Trophoblast cell (in vitro differentiated cells and primary cell): ENCODE results near the gene KRT222.

Source experiments
- DNase-seq, 2 donors: peaks; one replicate each; pipeline ENCODE4 v3.0.0-alpha.2; 2016
- H2AFZ ChIP-seq: 2 replicates; pipeline ENCODE4 v1.6.1; 2013; ENCODE audit warnings: low read length, moderate library complexity, mild to moderate bottlenecking; ENCODE audit not compliant: insufficient read depth, poor library complexity
- H2AK5ac ChIP-seq: 2 replicates; pipeline ENCODE4 v1.6.1; 2013; ENCODE audit warnings: mild to moderate bottlenecking, low read length
- H2BK120ac ChIP-seq: 2 replicates; pipeline ENCODE4 v1.6.1; 2013; ENCODE audit warnings: low read length, mild to moderate bottlenecking, moderate library complexity; ENCODE audit not compliant: insufficient read depth, poor library complexity
- H2BK12ac ChIP-seq: 2 replicates; pipeline ENCODE4 v1.6.1; 2013; ENCODE audit warnings: mild to moderate bottlenecking, low read length, moderate library complexity
- H2BK5ac ChIP-seq: 2 replicates; pipeline ENCODE4 v1.6.1; 2013; ENCODE audit warnings: low read length, low read depth, moderate library complexity, mild to moderate bottlenecking; ENCODE audit not compliant: poor library complexity
- H3K14ac ChIP-seq: 2 replicates; pipeline ENCODE4 v1.6.1; 2013; ENCODE audit warnings: mild to moderate bottlenecking, low read length
- H3K18ac ChIP-seq: 2 replicates; pipeline ENCODE4 v1.6.1; 2013; ENCODE audit warnings: mild to moderate bottlenecking, low read length
- H3K23ac ChIP-seq: 2 replicates; pipeline ENCODE4 v1.6.1; 2013; ENCODE audit warnings: low read length
- H3K27ac ChIP-seq: 2 replicates; pipeline ENCODE4 v1.5.1; 2013; ENCODE audit warnings: low read depth, mild to moderate bottlenecking, inconsistent platforms, low read length, moderate library complexity
- H3K27me3 ChIP-seq: 2 replicates; pipeline ENCODE4 v1.6.1; 2013; ENCODE audit warnings: inconsistent platforms, mild to moderate bottlenecking, low read length, moderate library complexity; ENCODE audit not compliant: insufficient read depth
- H3K36me3 ChIP-seq, 2 experiments: 1 replicate in 1 of 2; 2 replicates in 1 of 2; pipeline ENCODE4 v1.6.1; 2013; ENCODE audit warnings: low read length in 2 of 2, mild to moderate bottlenecking in 2 of 2, moderate library complexity in 1 of 2; ENCODE audit not compliant: insufficient read depth in 2 of 2, control insufficient read depth in 1 of 2
- H3K4ac ChIP-seq: 2 replicates; pipeline ENCODE4 v1.6.1; 2013; ENCODE audit warnings: low read depth, mild to moderate bottlenecking, low read length, moderate library complexity
- H3K4me1 ChIP-seq, 2 experiments: 1 replicate in 1 of 2; 2 replicates in 1 of 2; pipeline ENCODE4 v1.6.1; 2013; ENCODE audit warnings: low read length in 2 of 2, mild to moderate bottlenecking in 2 of 2, moderate library complexity in 1 of 2; ENCODE audit not compliant: insufficient read depth in 2 of 2, control insufficient read depth in 1 of 2
- H3K4me2 ChIP-seq: 2 replicates; pipeline ENCODE4 v1.6.1; 2013; ENCODE audit warnings: inconsistent platforms, mild to moderate bottlenecking, low read length, moderate library complexity
- H3K4me3 ChIP-seq: 2 replicates; pipeline ENCODE4 v1.5.1; 2013; ENCODE audit warnings: mild to moderate bottlenecking, low read depth, low read length, inconsistent platforms
- H3K79me1 ChIP-seq: one replicate; pipeline ENCODE4 v1.6.1; 2013; ENCODE audit warnings: low read length
- H3K79me2 ChIP-seq: 2 replicates; pipeline ENCODE4 v1.6.1; 2013; ENCODE audit warnings: low read length, mild to moderate bottlenecking; ENCODE audit not compliant: control insufficient read depth, insufficient read depth, poor library complexity
- H3K9ac ChIP-seq: 2 replicates; pipeline ENCODE4 v1.6.1; 2013; ENCODE audit warnings: mild to moderate bottlenecking, low read length
- H3K9me3 ChIP-seq: 2 replicates; pipeline ENCODE4 v1.6.1; 2013; ENCODE audit warnings: low read depth, mild to moderate bottlenecking, control low read depth, inconsistent platforms, low read length; ENCODE audit not compliant: insufficient read depth
- H4K12ac ChIP-seq: 2 replicates; pipeline ENCODE4 v1.6.1; 2013; ENCODE audit warnings: low read depth, mild to moderate bottlenecking, low read length, moderate library complexity
- H4K8ac ChIP-seq: 2 replicates; pipeline ENCODE4 v1.6.1; 2013; ENCODE audit warnings: low read depth, mild to moderate bottlenecking, low read length, moderate library complexity
- H4K91ac ChIP-seq: one replicate; pipeline ENCODE4 v1.6.1; 2013; ENCODE audit warnings: low read depth, mild to moderate bottlenecking, low read length, moderate library complexity
- WGBS: extraction: QIAGEN DNeasy Blood & Tissue Kit; methylation state at CpG from one replicate; pipeline ENCODE4 v1.1.7; 2013; ENCODE audit warnings: missing lambda C conversion rate; ENCODE audit not compliant: insufficient read length, insufficient coverage; ENCODE audit errors: extremely low coverage; 5-methylcytosine and 5-hydroxymethylcytosine counted together

Gene KRT222

GRCh38 chr17:40703652-40704051 lies 38.7 kb upstream of the KRT222 start, which contains the start of gene KRT24:
TSS of gene KRT24 (minus strand) at chr17:40703752. CDS start at chr17:40703693, 59 bp downstream.
- Histone ChIP-seq H3K79me1 (no peaks in the 10 kb centered on the region), H4K12ac (no peak within 1 kb of the TSS), H3K27me3 (no peaks in the 10 kb centered on the region), H2AFZ (no peak within 1 kb of the TSS), H2BK120ac (no peak within 1 kb of the TSS), H3K4me2 (no peak within 1 kb of the TSS), H4K8ac (no peak within 1 kb of the TSS), H3K18ac (no peak within 1 kb of the TSS), H3K23ac (no peak within 1 kb of the TSS), H3K4ac (no peak within 1 kb of the TSS), H3K9ac (no peak within 1 kb of the TSS), H3K4me1 (peaks cover 9 to 11% of the 10 kb centered on the region in 2 experiments), H3K4me3 (no peak within 1 kb of the TSS), H3K9me3 (no peaks in the 10 kb centered on the region), H3K36me3 (no peaks in the 10 kb centered on the region), H4K91ac (no peak within 1 kb of the TSS), H2BK5ac (no peak within 1 kb of the TSS), H2AK5ac (no peak within 1 kb of the TSS), H3K27ac (no peak within 1 kb of the TSS), H3K79me2 (no peaks in the 10 kb centered on the region), H3K14ac (no peak within 1 kb of the TSS), H2BK12ac (no peak within 1 kb of the TSS)
- no CpG with 5 or more reads among the region's 7 CpGs for WGBS
- DNase-seq, result peak in 1 of 2 donors; percentile 49

GRCh38 chr17:40702271-40702670 lies 37.3 kb upstream of the KRT222 start:
- Histone ChIP-seq H3K4me1 (peaks cover 9 to 11% of the 10 kb centered on the region in 2 experiments), H4K8ac (no peak overlapping the region), H3K18ac (no peak overlapping the region), H2AFZ (no peak overlapping the region), H4K91ac (no peak overlapping the region), H3K4me3 (no peak overlapping the region), H3K4ac (no peak overlapping the region), H2BK120ac (no peak overlapping the region), H3K79me1 (no peaks in the 10 kb centered on the region), H2AK5ac (no peak overlapping the region), H3K9ac (no peak overlapping the region), H2BK5ac (no peak overlapping the region), H3K9me3 (no peaks in the 10 kb centered on the region), H3K27me3 (no peaks in the 10 kb centered on the region), H3K14ac (no peak overlapping the region), H4K12ac (no peak overlapping the region), H3K23ac (no peak overlapping the region), H3K27ac (no peak overlapping the region), H2BK12ac (no peak overlapping the region), H3K79me2 (no peaks in the 10 kb centered on the region), H3K4me2 (no peak overlapping the region), H3K36me3 (no peaks in the 10 kb centered on the region)
- whole genome bisulfite sequencing, result no CpG with 5 or more reads among the region's 3 CpGs
- DNase-seq, result peak; percentile 58 to 90

- H2BK120ac ChIP-seq, result no peak overlapping the region
- peaks cover 2% of the 10 kb centered on the region for H3K79me1 ChIP-seq
- H2BK5ac ChIP-seq, result no peak overlapping the region
- no peak overlapping the region for H4K12ac ChIP-seq
- H3K4me2 ChIP-seq, result no peak overlapping the region
- no CpG with 5 or more reads among the region's 5 CpGs for WGBS
- no peak overlapping the region for H3K4ac ChIP-seq
- H3K9me3 ChIP-seq, result no peaks in the 10 kb centered on the region
- no peak overlapping the region for H3K23ac ChIP-seq
- no peak overlapping the region for H3K27ac ChIP-seq
- no peaks in the 10 kb centered on the region for H3K79me2 ChIP-seq
- no peak overlapping the region for H2BK12ac ChIP-seq
- DNase-seq, result no peak
- H3K4me1 ChIP-seq, result peaks cover 9 to 11% of the 10 kb centered on the region in 2 experiments
- H2AFZ ChIP-seq, result no peak overlapping the region
- H2AK5ac ChIP-seq, result no peak overlapping the region
- no peak overlapping the region for H3K4me3 ChIP-seq
- H3K14ac ChIP-seq, result no peak overlapping the region
- H3K9ac ChIP-seq, result no peak overlapping the region
- no peaks in the 10 kb centered on the region for H3K27me3 ChIP-seq
- no peak overlapping the region for H3K18ac ChIP-seq
- H3K36me3 ChIP-seq, result no peaks in the 10 kb centered on the region
- no peak overlapping the region for H4K8ac ChIP-seq
- no peak overlapping the region for H4K91ac ChIP-seq
Measured at GRCh38 chr17:40699853-40700252, 34.9 kb upstream of the KRT222 start.

GRCh38 chr17:40699371-40699770 lies 34.4 kb upstream of the KRT222 start:
- Histone ChIP-seq H3K27me3 (no peaks in the 10 kb centered on the region), H3K14ac (no peak overlapping the region), H3K9me3 (no peaks in the 10 kb centered on the region), H3K18ac (no peak overlapping the region), H4K12ac (no peak overlapping the region), H2BK5ac (no peak overlapping the region), H3K79me2 (no peaks in the 10 kb centered on the region), H4K91ac (no peak overlapping the region), H3K79me1 (peaks cover 5% of the 10 kb centered on the region), H3K4me3 (no peak overlapping the region), H3K4ac (no peak overlapping the region), H4K8ac (no peak overlapping the region), H2AK5ac (no peak overlapping the region), H3K9ac (no peak overlapping the region), H3K27ac (no peak overlapping the region), H3K4me1 (peaks cover 9 to 15% of the 10 kb centered on the region in 2 experiments), H3K23ac (no peak overlapping the region), H3K36me3 (no peaks in the 10 kb centered on the region), H2BK120ac (no peak overlapping the region), H2BK12ac (no peak overlapping the region), H2AFZ (no peak overlapping the region), H3K4me2 (no peak overlapping the region)
- WGBS, result no CpG with 5 or more reads among the region's 9 CpGs
- peak; percentile 19 to 26 for DNase-seq
